HG03196 (cell line): Measurements from ENCODE around the gene GLIS1.

Source experiments
- ATAC-seq: cut with Tn5 transposase; IDR thresholded peaks from one replicate; pipeline ENCODE4 v1.9.1; 2021; ENCODE audit not compliant: unreplicated experiment

The GLIS1 gene

DNA sequence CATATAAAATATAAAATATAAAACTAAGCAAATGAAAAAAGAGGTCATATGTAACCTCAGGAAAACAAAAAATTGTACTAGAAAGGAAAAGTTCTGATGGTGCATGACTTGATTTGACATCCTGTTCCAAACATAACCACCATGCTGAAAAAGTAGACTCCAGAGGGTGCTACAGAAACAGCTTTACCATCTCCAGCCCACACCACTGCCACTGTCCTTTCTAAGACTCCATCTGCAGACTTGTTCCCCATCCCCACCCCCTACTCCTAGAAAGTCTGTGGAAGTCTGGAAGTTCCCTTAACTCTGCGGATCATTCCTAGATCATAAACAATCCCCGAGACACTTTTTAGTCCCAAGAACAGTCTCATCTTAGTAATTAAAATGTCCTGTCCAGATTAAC, 20.5 kb downstream of the GLIS1 start:
- no peak for ATAC-seq

- no peak for ATAC-seq
Measured at GRCh38 chr1:53717025-53717804, 21.7 kb downstream of the GLIS1 start.

GRCh38 chr1:53716150-53716549, 22.8 kb downstream of the GLIS1 start:
- no peak for ATAC-seq

GRCh38 chr1:53715478-53715877, 23.5 kb downstream of the GLIS1 start:
- ATAC-seq: no peak

DNA sequence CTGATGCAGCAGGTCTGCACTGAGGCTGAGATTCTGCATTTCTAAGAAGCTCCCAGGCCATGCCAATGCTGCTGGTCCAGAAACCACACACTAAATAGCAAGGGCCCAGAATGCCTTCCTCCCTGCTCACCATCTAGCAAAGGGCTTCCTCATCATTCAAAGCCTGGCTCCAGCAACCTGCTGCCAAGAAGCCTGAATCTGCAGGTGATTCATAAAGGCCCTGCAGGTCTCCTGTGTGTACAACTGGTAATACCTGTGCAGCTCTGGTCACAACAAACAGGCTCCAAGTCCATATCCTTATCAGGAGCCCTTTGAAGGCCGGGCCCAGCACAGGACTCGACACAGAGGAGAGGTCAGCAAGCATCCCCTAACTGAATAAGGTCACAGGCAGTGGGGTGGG, 26.7 kb downstream of the GLIS1 start:
- ATAC-seq: no peak

- ATAC-seq: no peak
Measured at GRCh38 chr1:53710584-53710983, 28.4 kb downstream of the GLIS1 start.

GRCh38 chr1:53708687-53709086, 30.3 kb downstream of the GLIS1 start:
- ATAC-seq: no peak

DNA sequence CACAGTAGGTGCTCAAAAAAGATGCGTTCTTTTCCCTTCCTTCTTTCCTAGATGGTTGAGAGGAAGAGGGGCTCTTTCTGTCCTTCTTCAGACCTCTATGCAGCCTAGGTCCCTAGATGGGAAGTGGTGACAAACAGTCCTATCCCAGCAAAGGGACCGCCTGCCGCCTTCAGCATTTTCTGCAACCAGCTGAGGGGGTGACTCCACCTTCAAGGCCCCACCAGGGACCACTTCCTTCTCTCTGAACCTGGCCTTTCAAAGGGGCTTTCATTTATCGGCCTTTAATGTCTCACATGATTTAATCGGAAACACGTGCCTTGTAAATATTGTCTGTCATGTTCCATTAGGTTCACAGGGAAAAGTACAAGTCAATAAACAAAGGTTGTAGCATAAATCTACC, 32.6 kb downstream of the GLIS1 start:
- no peak for ATAC-seq

DNA sequence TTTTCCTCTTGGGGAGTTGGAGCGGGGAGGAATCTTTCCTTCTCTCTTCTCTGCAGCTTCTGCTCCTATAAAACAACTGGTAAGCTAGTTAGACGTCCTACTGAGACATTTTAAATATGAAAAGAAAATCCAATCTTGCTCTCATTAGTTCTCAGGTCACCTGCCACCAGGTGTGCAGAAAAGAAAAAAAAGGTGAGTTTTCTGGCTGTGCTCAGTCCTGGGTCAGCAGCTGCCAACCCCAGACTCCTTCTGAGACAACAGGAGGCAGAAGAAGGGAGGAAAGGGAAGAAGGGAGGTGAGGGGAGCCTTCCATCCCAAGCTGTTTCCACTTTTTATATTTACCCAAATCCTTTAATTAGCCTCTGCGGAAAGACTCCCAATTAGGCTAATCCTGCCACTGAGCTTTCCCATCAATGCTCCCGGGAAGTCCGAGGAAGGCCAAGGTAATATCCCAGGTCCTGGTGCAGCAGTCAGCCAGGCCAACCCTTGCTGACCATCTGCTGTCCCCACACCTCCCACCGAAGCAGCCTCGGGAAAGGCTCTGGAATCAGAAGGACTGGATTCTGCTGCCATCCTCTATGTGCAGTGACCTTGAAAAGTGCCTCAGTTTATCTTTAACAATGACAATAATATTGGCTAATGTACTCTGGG, 33.4 kb downstream of the GLIS1 start:
- ATAC-seq: no peak

DNA sequence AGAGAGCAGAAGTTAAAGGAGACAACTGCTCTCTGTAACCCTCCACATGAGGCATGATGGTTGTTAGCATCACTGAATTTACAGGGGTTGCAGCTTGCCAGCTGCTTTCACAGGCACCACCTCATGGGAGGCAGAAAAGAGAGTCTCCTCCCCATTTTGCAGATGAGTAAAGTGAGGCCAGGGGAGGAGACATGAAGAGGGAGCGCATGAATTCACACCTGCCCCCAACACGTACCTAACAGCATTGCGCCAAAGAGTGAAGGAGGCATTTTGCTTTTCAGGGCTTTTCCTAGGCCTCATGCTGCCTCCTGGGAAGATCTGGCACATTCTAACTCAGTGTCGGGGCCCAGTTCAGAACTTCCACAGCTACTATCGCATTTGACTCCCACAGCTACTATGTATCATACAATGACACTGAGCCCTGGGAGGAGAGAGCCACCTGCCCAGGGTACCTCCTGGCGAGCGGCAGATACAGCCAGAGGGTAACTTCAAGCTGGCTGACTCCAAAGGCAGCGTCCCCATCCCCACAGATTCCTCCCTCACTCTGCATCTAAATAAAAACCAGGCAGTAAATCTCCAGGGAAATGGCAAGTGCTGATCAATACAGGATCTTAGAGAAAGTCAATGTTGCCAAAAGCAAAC, 34.0 kb downstream of the GLIS1 start:
- no peak for ATAC-seq

- ATAC-seq: no peak
Measured at GRCh38 chr1:53704304-53704703, 34.7 kb downstream of the GLIS1 start.

- ATAC-seq: no peak
Measured at GRCh38 chr1:53703174-53703573, 35.8 kb downstream of the GLIS1 start.

DNA sequence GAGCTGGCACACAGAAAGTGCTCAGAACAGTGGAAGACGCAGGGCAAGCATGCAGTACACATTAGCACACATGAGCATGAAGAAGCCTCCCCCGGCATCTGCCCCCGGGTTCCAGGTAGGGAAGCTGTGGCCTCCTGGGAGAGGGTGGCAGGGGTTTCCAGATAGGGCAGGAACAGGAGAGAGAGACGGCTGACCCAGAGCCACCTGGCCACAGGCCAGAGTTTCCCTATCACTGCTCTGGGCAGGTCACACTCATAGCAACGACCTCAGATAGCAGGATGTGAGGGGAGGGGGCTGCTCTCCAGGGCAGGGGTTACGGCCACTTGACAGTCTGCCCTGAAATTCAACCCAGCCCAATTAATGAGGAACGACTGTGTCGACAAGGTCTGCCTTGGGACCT, 36.6 kb downstream of the GLIS1 start:
- ATAC-seq: no peak

- ATAC-seq: no peak
Measured at GRCh38 chr1:53700776-53701175, 38.2 kb downstream of the GLIS1 start.

DNA sequence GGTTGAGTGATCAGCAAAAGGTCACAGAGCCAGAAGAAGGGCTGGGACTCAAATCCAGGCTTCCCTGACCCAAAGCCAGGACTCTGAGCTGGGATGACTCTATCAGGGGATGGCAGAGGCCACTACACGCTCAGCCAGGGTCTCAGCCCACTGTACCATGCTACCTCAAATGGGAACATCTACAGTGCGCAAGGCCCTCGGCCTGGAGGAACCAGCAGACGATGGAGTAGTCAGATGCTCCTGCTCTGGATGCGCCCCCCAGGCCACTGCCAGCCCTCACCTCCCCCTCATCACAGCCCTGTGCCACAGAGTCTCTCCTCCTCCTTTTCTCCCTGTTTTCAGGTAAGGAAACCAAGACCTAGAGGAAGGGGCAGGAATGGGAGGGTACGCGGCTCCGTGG, 39.0 kb downstream of the GLIS1 start:
- no peak for ATAC-seq

- no peak for ATAC-seq
Measured at GRCh38 chr1:53698384-53698980, 40.5 kb downstream of the GLIS1 start.

DNA sequence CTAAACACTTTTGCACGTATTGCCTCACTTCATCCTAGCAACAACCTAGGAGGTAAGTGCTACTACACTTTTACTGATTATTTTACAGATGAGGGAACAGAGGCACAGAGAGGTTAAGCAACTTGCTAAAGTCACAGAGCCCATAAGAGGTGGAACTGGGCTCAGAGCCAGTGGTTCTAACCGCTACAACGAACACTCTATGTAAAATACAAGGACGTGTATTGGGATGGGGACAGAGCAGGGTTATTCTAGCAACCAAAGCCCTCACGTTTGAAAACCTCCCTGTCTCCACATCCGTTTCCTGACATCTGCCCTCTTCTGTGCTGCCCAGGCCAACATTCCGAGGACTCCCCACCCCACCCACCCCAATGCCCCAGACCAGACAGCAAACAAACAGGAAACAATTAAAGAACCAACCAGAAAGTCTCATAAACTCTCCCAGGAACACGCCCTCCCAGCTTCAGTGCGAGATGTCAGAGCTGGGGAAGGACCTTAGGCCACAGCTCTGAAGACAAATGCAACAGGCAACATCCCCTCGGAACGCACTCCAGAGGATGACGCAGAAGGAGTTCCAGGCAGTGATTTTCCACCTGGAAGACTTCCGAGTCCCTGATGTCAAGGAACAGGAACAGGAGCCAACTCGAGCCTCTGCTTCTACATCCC, 41.1 kb downstream of the GLIS1 start:
- no peak for ATAC-seq

DNA sequence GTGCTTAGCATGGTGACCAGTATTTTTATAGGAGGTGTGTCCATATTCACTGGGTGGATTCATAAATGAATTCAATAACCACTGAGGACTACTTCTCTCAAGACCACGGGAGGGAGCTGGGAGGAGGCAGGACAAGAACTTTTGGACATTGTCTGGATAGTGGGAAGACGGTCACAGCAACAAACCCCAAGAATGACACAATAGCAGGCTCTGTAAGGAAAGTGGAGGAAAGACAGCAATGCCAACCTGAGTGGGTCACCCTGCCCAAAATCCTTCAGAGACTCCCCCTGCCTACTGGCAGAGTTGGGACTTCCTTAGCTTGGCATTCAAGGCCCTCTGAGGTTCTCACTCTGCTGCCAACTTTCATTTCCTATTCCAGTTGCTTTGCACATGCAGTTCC, 42.0 kb downstream of the GLIS1 start:
- no peak for ATAC-seq

DNA sequence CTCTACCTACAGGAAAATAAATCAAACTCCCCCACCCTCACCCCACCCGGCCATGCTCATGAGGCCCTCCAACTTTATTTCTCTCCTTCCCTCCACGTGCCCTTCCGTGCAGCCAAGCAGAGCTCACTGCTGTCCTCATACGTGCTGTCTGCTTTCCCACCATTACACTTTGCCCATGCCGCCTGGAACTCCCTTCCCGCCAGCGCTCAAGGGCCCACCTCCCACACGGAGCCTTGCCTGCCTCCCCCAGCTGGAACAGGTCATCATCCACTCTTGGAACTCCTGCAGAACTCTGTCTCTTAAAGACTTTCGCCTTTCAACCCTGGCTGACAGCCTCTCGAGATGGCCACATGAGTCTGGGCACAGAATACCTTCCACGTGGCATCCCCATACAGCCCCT, 42.4 kb downstream of the GLIS1 start:
- ATAC-seq: no peak

DNA sequence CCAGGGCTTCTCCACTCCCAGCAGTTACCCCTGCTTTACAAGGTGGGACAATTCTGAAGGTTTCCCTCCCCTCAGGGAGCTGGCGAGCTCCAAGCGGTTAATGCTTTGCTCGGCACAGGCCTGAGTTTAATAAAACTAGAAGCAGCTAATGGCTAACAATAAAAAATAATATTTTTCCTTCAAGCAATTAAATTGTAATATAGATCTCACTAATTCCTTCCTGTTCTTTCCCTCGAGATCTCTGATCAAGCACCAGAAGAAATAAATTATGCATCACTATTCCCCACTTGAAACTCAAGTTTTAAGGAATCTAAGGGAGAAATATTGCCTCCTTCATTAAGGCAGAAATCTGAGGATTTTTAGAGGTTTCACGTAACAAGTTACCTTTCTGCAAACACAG, 42.9 kb downstream of the GLIS1 start:
- ATAC-seq: no peak

- no peak for ATAC-seq
Measured at GRCh38 chr1:53695116-53695515, 43.8 kb downstream of the GLIS1 start.
